G401.6 (cell line): ENCODE measurements around the gene SPSB1.

Source experiments
- FAIRE-seq: peaks from 2 replicates; lab custom pipeline; 2012; peaks lifted over from hg19 to GRCh38; lab: Jason Lieb, UNC

SPSB1 gene

DNA sequence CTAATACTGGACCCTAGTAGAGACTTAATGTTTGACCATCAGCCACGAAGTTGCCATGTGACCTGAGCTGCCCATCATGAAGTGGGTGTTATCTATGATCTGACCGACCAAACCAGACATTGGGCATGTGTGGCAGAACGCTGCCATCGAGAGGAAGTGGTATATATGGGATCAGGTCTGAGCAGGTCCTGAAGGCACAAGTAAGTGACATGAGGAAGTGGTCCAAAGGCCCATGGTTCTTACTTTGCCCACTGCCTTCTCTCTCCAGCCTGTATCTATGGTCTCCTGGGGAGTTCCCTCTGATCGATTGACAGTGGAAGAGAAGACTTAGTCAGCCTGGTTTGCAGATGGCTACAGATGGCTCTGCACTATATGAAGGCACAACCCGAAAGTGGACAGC is 7.9 kb downstream of the SPSB1 start:
- FAIRE-seq, result no peak

- FAIRE-seq, result no peak
Measured at GRCh38 chr1:9302745-9303524, 10.2 kb downstream of the SPSB1 start.

GRCh38 chr1:9303916-9304315 is 11.2 kb downstream of the SPSB1 start:
- no peak for FAIRE-seq

DNA sequence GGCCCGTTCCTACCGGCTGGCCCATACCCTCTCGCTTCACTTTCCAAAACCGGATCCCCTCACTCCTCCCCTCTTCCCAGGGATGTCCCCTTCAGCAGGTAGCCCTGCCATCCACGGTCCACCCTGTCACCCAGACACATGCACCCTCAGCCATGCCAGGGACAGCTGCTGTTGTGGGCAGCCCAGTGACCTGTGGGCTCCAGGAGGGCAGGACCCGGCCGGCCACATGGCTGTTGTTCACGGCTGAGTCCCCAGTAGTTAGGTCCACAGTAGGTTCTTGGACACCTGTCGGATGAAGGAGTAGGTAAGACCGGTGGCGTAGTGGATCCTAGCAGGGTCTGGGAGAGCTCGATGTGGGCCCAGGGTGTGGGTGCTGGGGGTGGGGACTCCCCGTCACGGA is 12.5 kb downstream of the SPSB1 start:
- no peak for FAIRE-seq

GRCh38 chr1:9306006-9306405 is 13.3 kb downstream of the SPSB1 start:
- FAIRE-seq, result no peak

- FAIRE-seq, result no peak
Measured at GRCh38 chr1:9307303-9307702, 14.6 kb downstream of the SPSB1 start.

DNA sequence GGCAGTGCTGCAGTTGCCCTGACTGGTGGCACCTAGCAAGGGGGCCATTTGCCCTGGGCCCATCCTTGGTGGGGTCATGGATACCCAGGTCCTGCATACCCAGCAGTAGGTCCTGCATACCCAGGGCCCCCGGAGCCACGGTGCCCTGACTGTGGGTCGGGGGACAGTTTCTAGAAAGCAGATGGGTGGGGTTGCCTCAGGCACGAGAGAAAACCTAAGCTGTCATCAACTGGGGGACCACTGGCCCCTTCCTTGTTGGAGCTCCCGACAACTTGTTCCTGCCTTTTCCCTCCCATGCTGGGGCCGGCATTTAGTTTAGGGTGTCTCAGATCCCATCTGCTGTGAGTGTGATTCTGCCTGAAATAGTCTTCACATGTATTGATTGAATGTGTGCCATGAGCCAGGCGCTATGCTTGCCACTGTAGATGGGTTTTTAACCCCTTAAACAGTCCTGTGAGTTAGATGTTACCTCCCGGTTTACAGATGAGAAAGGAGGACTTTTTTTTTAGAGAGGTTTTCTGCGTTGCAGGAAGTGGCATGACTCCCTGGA is 15.6 kb downstream of the SPSB1 start:
- FAIRE-seq, result no peak

DNA sequence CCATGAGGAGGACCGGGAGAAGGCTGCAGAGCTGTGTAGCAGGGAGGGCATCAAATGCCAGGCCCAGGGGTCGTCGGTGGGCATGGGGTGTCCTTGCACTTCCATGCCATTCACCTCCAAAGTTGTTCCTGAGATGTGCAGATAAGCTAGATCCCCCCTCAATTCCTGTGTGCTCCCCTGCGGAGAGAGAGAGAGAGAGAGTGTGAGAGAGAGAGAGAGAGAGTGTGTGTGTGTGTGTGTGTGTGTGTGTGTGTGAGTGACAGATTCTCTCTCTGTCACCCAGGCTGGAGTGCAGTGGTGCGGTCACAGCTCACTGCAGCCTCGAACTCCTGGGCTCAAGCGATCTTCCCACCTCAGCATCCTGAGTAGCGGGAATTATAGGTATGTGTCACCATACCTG is 16.4 kb downstream of the SPSB1 start:
- FAIRE-seq, result no peak

DNA sequence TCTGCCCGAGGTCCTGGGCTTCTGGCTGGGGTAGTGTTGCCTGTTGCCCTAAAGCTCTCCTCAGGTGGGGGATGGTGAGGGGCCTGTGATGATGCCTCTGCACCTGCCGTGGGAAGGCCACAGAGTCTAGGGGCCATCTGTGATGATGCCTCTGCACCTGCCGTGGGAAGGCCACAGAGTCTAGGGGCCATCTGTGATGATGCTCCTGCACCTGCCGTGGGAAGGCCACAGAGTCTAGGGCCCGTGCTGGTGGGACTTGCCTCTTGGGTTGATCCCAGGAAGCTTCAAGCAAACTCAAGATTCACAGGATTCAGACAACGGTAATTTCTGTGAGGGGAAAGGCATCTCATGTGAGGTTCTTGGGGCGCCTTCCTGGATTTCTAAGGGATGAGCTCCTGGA is 17.3 kb downstream of the SPSB1 start:
- FAIRE-seq, result no peak

- no peak for FAIRE-seq
Measured at GRCh38 chr1:9311029-9311428, 18.3 kb downstream of the SPSB1 start.

GRCh38 chr1:9311479-9311878 is 18.8 kb downstream of the SPSB1 start:
- no peak for FAIRE-seq

DNA sequence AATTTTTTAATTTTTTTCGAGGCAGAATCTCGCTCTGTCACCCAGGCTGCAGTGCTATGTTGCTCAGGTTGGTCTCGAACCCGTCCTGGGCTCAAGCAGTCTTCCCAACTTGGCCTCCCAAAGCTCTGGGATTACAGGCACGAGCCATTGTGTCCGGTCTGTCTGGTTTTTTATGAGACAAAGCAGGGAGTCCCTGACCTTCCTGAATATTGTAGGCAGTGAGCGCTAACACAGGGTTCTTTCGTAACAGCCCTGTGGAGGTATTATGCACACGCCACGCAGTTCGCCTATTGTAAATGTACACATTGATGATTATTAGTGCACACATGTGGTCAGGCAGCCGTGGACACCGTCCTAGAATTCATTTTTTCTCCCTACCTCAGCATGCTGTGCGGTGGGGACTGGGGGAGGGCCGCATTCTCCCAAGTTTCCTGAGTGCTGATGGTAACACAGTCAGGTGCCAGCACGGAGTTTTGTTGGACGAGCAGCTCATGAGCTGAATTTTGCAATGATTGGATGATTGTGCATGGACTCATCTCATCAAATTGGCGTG is 19.6 kb downstream of the SPSB1 start:
- FAIRE-seq, result no peak

DNA sequence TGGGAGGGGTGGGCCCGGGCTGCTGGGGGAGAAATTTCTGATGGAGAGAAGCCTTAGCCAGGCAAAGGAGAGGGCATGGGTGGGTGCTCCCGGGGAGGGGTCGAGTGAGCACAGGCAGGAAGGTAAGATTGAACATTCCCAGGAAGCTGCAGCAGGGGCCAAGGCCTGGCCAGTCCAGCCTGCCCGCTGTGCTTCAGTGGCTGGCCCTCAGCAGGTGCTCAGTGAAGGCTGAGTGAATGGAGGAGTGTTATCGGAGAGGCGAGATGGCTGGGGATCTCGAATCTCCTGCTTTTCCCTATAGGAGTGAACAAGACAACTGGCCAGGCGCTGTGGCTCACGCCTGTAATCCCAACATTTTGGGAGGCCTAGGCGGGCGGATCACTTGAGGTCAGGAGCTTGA is 20.9 kb downstream of the SPSB1 start:
- no peak for FAIRE-seq

DNA sequence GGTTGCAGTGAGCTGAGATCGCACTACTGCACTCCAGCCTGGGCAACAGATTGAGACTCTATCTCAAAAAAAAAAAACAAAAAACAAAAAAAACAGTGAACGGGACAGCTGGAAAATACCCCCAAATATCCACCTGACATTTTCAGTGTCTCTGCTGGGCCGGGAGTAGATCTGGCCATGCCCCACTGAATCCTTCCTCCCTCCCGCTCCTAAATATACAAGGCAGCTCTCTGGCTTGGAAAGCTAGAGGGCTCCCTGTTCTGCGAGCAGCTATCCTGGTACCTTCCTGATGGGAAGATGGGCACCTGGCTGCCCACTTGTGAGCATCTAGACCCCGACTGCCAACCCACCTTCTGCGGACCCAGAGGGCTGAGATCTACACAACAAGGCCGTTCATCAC is 21.4 kb downstream of the SPSB1 start:
- FAIRE-seq, result no peak

GRCh38 chr1:9314711-9315379 is 22.2 kb downstream of the SPSB1 start:
- FAIRE-seq, result no peak

DNA sequence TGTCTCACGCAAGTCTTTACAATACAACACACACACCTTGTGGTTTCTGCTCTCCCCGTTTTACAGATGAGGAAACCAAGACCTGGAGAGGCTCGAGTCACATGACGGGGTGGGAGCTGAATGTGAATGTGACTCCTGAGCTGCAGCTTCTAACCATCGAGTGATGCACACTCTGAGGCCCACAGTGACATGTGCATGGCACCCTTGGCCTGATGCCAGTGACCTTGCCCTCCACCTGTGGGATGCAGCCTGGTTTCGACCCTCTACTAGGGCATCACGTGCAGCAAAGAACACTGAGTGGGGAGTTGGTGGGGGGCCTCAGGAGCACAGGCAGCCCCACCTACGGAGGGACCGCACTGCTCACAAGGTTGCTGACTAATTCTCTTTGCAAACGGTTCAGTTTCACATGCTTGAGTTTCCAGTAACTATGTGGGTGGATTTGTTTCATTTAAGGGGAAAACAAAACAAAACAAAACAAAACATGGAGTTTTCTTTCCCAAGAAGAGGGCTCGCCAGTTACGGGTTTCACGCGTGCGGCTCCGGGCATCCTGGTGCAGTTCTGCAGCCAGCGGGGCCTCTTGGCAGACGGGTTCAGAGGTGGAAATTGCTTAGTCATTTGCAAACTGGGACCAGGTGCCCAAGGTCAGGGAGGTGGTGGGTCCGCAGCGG is 22.9 kb downstream of the SPSB1 start:
- peak; percentile 51 for FAIRE-seq

- no peak for FAIRE-seq
Measured at GRCh38 chr1:9316080-9316444, 23.4 kb downstream of the SPSB1 start.

DNA sequence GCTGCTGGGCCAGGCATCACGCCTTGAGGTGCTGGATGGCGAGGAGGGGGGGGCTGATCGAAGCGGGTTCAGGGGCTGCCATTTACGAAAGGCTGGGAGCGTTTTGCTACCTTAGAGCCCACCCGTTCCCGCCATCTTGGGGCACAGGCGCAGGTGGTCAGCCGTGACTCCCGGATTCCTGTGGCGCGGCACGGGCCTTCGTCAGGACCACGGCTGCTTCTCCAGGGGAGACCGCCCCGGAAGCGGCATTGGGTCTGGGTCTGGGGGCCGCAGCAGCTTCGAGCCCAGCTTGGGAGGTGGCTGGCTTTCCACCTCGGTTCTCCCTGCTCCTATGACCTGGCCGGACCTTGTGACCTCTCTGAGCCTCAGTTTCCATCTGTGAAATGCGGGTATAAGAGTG is 23.8 kb downstream of the SPSB1 start:
- no peak for FAIRE-seq

- FAIRE-seq, result no peak
Measured at GRCh38 chr1:9317072-9317471, 24.4 kb downstream of the SPSB1 start.

GRCh38 chr1:9317591-9318417 is 25.1 kb downstream of the SPSB1 start:
- no peak for FAIRE-seq

GRCh38 chr1:9319208-9319788 is 26.6 kb downstream of the SPSB1 start:
- FAIRE-seq, result no peak
